GM13976 (cell line): Measurements from ENCODE around the gene ZKSCAN1.

Experiments
- DNase-seq: peaks from one replicate; pipeline ENCODE4 v3.0.0; 2012; ENCODE audit warnings: low spot score
- in situ Hi-C: fragments of 300-500 bp; cut with MboI; formaldehyde crosslinking; loops from one replicate; pipeline ENCODE4 v1.12.0; 2022; ENCODE audit warnings: low sequenced_read_pairs, mixed read lengths, inconsistent platforms; ENCODE audit not compliant: unreplicated experiment
- TF ChIP-seq, protein P1 (sequence below): IDR thresholded peaks from 2 replicates; pipeline ENCODE4 v1.5.1; 2012; ENCODE audit warnings: borderline replicate concordance, mild to moderate bottlenecking; ENCODE audit not compliant: insufficient read depth; ENCODE audit errors: extremely low read depth, missing control alignments, control extremely low read depth

The ZKSCAN1 gene

DNA sequence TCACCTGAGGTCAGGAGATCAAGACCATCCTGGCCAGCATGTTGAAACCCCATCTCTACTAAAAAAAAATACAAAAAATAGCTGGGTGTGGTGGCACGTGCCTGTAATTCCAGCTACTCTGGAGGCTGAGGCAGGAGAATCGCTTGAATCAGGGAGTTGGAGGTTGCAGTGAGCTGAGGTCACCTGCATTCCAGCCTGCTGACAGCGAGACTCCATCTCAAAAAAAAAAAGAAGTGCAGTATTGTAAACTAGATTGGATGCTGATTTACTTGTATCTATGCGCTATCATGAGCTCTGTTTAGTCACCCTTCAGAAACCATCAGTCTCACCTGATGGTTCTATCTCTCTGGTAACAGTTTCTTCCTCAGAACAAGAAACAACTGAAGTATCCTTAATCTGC, 48.0 kb downstream of the ZKSCAN1 start:
- DNase-seq = no peak
- TF ChIP-seq, protein P1, sequence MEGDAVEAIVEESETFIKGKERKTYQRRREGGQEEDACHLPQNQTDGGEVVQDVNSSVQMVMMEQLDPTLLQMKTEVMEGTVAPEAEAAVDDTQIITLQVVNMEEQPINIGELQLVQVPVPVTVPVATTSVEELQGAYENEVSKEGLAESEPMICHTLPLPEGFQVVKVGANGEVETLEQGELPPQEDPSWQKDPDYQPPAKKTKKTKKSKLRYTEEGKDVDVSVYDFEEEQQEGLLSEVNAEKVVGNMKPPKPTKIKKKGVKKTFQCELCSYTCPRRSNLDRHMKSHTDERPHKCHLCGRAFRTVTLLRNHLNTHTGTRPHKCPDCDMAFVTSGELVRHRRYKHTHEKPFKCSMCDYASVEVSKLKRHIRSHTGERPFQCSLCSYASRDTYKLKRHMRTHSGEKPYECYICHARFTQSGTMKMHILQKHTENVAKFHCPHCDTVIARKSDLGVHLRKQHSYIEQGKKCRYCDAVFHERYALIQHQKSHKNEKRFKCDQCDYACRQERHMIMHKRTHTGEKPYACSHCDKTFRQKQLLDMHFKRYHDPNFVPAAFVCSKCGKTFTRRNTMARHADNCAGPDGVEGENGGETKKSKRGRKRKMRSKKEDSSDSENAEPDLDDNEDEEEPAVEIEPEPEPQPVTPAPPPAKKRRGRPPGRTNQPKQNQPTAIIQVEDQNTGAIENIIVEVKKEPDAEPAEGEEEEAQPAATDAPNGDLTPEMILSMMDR = no peak
- in situ Hi-C loops = no loop called here

DNA sequence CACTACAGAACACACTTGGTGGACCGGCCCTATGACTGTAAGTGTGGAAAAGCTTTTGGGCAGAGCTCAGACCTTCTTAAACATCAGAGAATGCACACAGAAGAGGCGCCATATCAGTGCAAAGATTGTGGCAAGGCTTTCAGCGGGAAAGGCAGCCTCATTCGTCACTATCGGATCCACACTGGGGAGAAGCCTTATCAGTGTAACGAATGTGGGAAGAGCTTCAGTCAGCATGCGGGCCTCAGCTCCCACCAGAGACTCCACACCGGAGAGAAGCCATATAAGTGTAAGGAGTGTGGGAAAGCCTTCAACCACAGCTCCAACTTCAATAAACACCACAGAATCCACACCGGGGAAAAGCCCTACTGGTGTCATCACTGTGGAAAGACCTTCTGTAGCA, 48.8 kb downstream of the ZKSCAN1 start:
- TF ChIP-seq, protein P1 = no peak
- no peak for DNase-seq
- in situ Hi-C loops = no loop called here

DNA sequence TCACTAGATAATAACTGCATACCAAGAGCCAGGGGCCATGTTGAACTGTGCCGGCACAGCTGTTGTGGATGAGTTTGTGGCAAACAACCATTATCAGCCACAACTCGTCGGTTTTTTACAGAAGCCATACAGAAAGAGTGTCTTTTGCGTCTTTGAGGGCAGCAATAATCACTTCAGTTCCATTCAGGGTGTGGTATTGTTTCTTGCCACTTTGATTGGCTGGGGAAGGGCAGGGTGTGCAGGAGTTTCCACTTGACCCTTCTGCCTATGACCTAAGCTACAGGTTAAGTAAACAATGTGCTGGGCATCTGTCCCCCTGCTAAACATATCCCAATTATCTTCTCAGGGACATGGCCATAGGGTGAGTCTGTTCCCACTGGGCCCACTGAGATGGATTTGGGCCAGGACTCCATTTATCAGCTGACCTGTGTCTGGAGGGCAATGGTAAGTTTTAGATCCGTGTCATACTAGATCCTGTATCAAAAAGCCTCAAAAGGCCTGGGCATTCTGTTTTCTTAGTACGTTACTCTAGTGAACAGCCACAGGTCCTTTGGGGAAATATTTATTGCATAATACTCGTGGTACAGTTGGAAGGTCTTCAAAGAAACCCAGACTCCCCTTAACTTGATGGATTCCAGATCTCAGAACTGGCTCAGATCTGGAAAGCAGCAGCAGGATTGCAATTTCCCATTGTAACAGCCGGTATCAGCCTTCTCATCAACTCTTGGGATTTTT, 50.2 kb downstream of the ZKSCAN1 start:
- TF ChIP-seq, protein P1 = no peak
- in situ Hi-C loops = no loop called here
- no peak for DNase-seq

DNA sequence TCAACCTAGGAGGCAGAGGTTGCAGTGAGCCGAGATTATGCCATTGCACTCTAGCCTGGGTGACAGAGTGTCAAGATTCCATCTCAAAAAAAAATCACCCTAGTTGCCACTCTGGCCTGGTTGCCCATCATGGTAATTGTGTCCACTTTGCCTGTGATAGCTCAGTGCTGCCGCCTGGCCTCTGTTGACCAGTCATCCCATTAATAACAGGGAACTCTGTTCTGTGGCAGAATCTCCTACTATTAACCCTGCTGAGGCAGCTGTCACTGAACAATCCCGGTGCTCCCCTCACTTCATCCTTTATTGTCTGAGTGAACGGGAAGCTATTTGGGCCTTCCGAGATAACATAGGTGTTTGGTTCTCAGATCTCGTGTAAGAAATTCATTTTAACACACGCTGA, 51.6 kb downstream of the ZKSCAN1 start:
- in situ Hi-C loops = no loop called here
- TF ChIP-seq, protein P1 = no peak
- DNase-seq = no peak

DNA sequence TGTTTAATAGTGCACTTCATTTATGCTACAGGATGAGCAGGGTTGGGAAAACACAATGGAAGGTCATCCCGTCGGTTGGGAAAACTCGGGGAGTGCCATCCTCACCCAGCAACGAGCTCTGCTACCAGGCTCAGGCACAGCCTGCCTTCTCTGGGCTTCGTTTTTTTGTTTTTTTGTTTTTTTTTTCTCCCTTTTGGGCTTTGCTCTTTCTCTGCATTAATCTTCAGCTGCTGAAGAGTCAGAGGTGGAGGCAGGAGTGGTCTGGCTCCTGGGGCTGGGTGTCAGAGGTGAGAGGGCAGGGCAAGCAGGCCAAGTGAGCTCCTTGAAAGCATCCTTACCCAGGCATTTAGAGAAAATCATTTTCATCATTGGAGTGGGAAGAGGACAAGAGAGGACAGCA, 54.6 kb downstream of the ZKSCAN1 start:
- TF ChIP-seq, protein P1 = no peak
- in situ Hi-C loops = loop anchor here (10.0 kb wide), 1 partner anchor 75 kb away; no protein-coding TSS in a partner anchor
- DNase-seq = no peak

DNA sequence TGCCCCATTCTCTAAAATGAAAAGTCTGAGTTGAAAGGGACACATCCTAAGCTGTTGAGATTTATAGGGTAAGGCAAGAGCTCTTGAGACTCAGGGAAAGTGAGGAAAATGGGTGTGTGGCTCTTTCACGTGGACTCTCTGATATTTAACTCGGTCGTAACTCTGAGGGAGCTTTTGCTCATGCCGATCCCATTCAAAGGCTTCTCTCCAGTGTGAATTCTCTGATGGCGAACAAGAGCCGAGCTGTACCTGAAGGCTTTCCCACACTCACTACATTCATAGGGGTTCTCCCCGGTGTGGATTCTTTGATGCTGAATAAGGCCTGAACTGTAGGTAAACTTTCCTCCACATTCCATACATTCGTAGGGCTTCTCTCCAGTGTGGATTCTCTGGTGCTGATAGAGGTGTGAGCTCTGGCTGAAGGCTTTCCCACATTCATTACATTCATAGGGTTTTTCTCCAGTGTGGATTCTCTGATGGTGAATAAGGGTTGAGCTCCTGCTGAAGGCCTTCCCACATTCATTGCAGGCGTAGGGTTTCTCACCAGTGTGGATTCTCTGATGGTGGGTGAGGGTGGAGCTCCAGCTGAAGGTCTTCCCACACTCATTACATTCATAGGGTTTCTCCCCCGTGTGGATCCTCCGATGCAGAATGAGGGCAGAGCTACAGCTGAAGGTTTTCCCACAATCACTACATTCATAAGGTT, 55.8 kb downstream of the ZKSCAN1 start:
- in situ Hi-C loops = loop anchor here (10.0 kb wide), 1 partner anchor 76 kb away; no protein-coding TSS in a partner anchor
- TF ChIP-seq, protein P1 = no peak
- DNase-seq = no peak
